CD4-positive, CD25-positive, alpha-beta regulatory T cell (primary cell): ENCODE measurements around the gene USH1C. TPM values are rescaled to one million over a fixed set of nuclear protein-coding genes. Genes with fewer than 3 reads are reported as not detected.

Source experiments
- ATAC-seq, 2 donors: fragments of 150-1000 bp; cut with Tn5 transposase; one replicate each; pipeline ENCODE4 v1.10.0; 2021; ENCODE audit warnings: low read depth in 2 of 2, moderate number of reproducible peaks in 2 of 2, moderate library complexity in 1 of 2
- DNase-seq, 3 donors: peaks; one replicate each; pipeline versions ENCODE4 v3.0.0 to v3.0.0-alpha.2; 2012 to 2022; ENCODE audit warnings: mixed read lengths in 1 of 3
- H3K27ac ChIP-seq: one replicate; pipeline ENCODE4 v1.7.0; 2013; ENCODE audit warnings: mild to moderate bottlenecking, low read length; ENCODE audit not compliant: insufficient read depth, poor library complexity, severe bottlenecking
- H3K27me3 ChIP-seq: one replicate; pipeline ENCODE4 v1.7.0; 2013; ENCODE audit warnings: low read length; ENCODE audit not compliant: control insufficient read depth, insufficient read depth
- H3K36me3 ChIP-seq: one replicate; pipeline ENCODE4 v1.7.0; 2013; ENCODE audit warnings: mild to moderate bottlenecking, low read length, moderate library complexity; ENCODE audit not compliant: control insufficient read depth, insufficient read depth
- H3K4me1 ChIP-seq: 2 replicates; pipeline ENCODE4 v1.7.0; 2013; ENCODE audit warnings: mild to moderate bottlenecking, low read length; ENCODE audit not compliant: insufficient read depth, control insufficient read depth, poor library complexity, severe bottlenecking
- H3K4me3 ChIP-seq: one replicate; pipeline ENCODE4 v1.7.0; 2013; ENCODE audit warnings: low read depth, mild to moderate bottlenecking, low read length, moderate library complexity
- H3K9me3 ChIP-seq, 2 experiments: 1 replicate in 1 of 2; 2 replicates in 1 of 2; pipeline ENCODE4 v1.7.0; 2013; ENCODE audit warnings: low read length in 2 of 2, mild to moderate bottlenecking in 1 of 2, moderate library complexity in 1 of 2; ENCODE audit not compliant: control insufficient read depth in 2 of 2
- H3K27ac Mint-ChIP-seq, 3 donors: one replicate each; pipeline ENCODE4 v1.8.0; 2020 to 2022; ENCODE audit warnings: mild to moderate bottlenecking in 3 of 3, mixed read lengths in 3 of 3, moderate library complexity in 2 of 3
- H3K27me3 Mint-ChIP-seq: one replicate; pipeline ENCODE4 v1.8.0; 2022; ENCODE audit warnings: mild to moderate bottlenecking, mixed read lengths
- H3K36me3 Mint-ChIP-seq: one replicate; pipeline ENCODE4 v1.8.0; 2020; ENCODE audit warnings: mixed read lengths
- H3K4me1 Mint-ChIP-seq, 4 donors: one replicate each; pipeline ENCODE4 v1.8.0; 2020 to 2022; ENCODE audit warnings: mixed read lengths in 4 of 4, mild to moderate bottlenecking in 1 of 4
- H3K4me3 Mint-ChIP-seq, 4 donors: one replicate each; pipeline ENCODE4 v1.8.0; 2020 to 2022; ENCODE audit warnings: mild to moderate bottlenecking in 4 of 4, mixed read lengths in 4 of 4, moderate library complexity in 3 of 4
- H3K9me3 Mint-ChIP-seq, 7 donors: one replicate each; pipeline ENCODE4 v1.8.0; 2020 to 2022; ENCODE audit warnings: mixed read lengths in 7 of 7, mild to moderate bottlenecking in 3 of 7, moderate library complexity in 2 of 7
- polyA plus RNA-seq, 4 donors: library from polyadenylated mRNA; unstranded; fragments of 300-500 nt; fragmentation: Illumina TruSeq; gene quantifications; one replicate each; pipeline ENCODE4 v1.2.3, GENCODE V29; 2021
- total RNA-seq: library from RNA; stranded (reverse); gene quantifications from one replicate; pipeline ENCODE4 v1.2.3, GENCODE V29; 2022

Gene USH1C
- total and polyA plus RNA-seq, 5 donors from 2014 or later = not detected

DNA sequence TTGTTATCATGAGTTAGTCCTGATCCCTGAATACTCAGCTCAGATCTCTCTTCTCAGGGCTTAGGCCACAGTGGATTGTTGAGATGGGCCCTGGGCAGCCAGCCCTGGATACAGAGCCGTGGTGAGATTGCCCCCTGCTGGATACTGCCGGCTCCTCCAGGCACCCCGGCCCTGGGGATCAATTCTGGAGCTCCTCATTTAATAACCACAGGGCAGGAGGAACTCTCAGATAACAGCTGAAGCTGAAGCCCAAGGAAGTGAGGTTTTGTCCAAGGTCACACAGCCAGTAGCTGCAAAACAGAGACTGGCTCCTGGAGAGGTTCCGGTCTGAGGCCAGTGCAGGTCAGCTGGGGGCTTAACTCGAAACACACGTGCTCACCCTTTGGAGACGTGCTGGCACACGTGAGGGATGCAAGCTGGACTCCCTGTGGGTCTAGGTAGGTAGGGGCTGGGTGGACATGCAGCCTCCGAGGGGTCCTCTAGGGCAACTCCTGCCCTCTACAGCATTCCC, 16.0 kb downstream of the USH1C start:
- no peak overlapping the region for H3K27ac Mint-ChIP-seq
- no peaks in the 10 kb centered on the region for H3K36me3 ChIP-seq
- H3K27ac ChIP-seq = no peak overlapping the region
- H3K27me3 Mint-ChIP-seq = peaks cover 24% of the 10 kb centered on the region
- H3K4me1 ChIP-seq = no peaks in the 10 kb centered on the region
- DNase-seq = peak in 2 of 3 donors; percentile 21 to 45
- H3K4me3 Mint-ChIP-seq = no peak overlapping the region
- no peaks in the 10 kb centered on the region for H3K27me3 ChIP-seq
- H3K9me3 ChIP-seq = no peaks in the 10 kb centered on the region
- no peaks in the 10 kb centered on the region for H3K4me1 Mint-ChIP-seq
- H3K36me3 Mint-ChIP-seq = no peaks in the 10 kb centered on the region
- peak in 1 of 2 donors; percentile 23 for ATAC-seq
- H3K9me3 Mint-ChIP-seq = no peaks in the 10 kb centered on the region
- H3K4me3 ChIP-seq = no peak overlapping the region

DNA sequence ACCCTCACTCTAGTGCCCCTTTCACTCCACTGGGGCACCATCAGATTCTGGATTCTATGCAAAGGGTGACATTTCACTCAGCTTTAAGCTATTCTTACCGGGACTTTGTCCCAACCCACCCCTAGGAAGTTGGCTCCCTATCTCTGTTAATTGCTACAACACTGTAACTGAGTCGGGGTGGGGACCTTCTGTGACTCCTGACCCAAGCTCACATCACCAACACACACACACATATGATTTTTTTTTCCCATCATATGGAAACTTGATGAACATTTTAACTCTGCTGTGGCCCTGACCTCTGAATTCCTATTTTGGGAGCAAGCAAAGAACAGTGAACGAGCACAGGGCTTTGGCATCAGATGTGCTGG, 16.6 kb downstream of the USH1C start:
- ATAC-seq (no peak), DNase-seq (no peak)
- Mint-ChIP-seq H3K4me1 (no peaks in the 10 kb centered on the region), H3K9me3 (no peaks in the 10 kb centered on the region), H3K27ac (no peak overlapping the region), H3K27me3 (peaks cover 22% of the 10 kb centered on the region), H3K36me3 (no peaks in the 10 kb centered on the region), H3K4me3 (no peak overlapping the region)
- Histone ChIP-seq H3K27ac (no peak overlapping the region), H3K4me3 (no peak overlapping the region), H3K9me3 (no peaks in the 10 kb centered on the region), H3K27me3 (no peaks in the 10 kb centered on the region), H3K36me3 (no peaks in the 10 kb centered on the region), H3K4me1 (no peaks in the 10 kb centered on the region)

DNA sequence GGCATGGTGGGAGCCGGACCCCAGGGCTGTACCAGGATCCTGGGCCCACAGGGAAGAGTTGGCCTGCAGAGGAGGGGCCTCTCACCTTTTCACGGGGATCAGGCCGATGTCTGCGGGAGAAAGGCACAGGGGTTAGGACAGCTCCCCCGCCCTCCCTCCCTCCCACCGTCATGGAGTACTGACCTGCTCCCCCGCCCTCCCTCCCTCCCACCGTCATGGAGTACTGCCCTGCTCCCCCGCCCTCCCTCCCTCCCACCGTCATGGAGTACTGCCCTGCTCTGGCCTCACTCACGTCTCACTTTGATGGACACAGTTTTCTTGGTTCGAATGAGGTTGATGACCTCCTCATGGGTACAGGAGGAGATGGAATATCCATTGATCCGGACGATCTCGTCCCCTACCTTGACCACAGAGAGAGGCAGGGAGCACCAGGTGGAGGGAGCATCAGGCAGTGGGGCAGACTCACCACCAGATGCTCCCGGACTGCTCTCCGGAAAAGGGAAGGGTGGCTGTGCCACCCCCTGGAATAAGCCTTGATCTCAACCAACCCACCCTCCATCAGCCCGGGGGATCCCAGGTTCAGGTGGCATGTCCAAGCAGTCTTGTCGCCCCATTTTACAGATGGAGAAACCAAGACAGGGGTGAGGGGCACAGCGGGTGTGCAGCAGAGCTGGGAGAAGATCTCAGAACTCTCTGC, 17.1 kb downstream of the USH1C start:
- no peak overlapping the region for H3K4me3 ChIP-seq
- H3K36me3 ChIP-seq = no peaks in the 10 kb centered on the region
- H3K27me3 ChIP-seq = no peaks in the 10 kb centered on the region
- Mint-ChIP-seq H3K36me3 (no peaks in the 10 kb centered on the region), H3K4me1 (no peaks in the 10 kb centered on the region), H3K27me3 (peaks cover 20% of the 10 kb centered on the region), H3K4me3 (no peak overlapping the region), H3K27ac (no peak overlapping the region), H3K9me3 (no peaks in the 10 kb centered on the region)
- DNase-seq = no peak
- no peaks in the 10 kb centered on the region for H3K4me1 ChIP-seq
- no peak for ATAC-seq
- no peak overlapping the region for H3K27ac ChIP-seq
- H3K9me3 ChIP-seq = no peaks in the 10 kb centered on the region

DNA sequence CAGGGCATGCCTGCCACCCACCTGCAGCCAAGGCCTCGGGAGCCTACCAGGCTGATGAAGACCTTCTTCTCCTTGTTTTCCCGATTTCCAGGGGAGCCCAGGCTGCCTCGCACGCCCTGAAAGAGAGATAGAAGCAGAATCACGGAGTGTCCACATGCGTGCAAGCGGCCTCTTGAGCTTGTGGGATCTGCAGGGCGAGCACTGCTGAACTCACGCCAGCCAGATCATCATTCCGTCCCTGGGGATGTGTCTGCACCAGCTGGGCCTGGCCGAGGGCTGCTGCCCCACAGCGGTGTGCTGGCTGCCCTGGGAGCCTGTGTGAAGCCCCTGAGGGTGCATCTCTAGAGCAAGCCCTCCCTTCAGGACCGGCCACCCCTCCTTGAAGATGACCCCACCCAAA, 17.9 kb downstream of the USH1C start:
- no peak overlapping the region for H3K27ac Mint-ChIP-seq
- Histone ChIP-seq H3K27me3 (no peaks in the 10 kb centered on the region), H3K36me3 (no peaks in the 10 kb centered on the region), H3K9me3 (no peaks in the 10 kb centered on the region), H3K4me3 (no peak overlapping the region), H3K4me1 (no peaks in the 10 kb centered on the region), H3K27ac (no peak overlapping the region)
- no peak overlapping the region for H3K4me3 Mint-ChIP-seq
- DNase-seq (no peak), ATAC-seq (no peak)
- peaks cover 20% of the 10 kb centered on the region for H3K27me3 Mint-ChIP-seq
- H3K9me3 Mint-ChIP-seq = no peaks in the 10 kb centered on the region
- H3K4me1 Mint-ChIP-seq = no peaks in the 10 kb centered on the region
- H3K36me3 Mint-ChIP-seq = no peaks in the 10 kb centered on the region

DNA sequence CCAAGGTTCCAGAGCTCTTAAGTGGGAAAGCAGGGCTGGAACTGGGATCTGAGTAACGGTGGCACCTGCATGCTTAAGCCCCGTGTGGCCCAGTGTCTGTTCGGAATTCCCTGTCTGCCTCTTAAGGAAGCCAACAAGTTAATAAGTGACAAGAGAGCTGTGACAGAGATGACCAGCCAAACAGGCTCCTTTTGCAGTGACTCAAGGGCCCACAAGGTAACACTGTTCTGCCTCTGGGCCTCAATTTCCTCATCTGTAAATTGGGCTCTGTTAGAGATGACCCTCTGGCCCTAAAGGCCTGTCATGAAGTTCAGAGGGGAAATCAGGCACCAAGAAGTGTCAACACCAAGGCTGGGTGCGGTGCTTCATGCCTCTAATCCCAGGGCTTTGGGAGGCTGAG, 18.6 kb downstream of the USH1C start:
- no peaks in the 10 kb centered on the region for H3K36me3 ChIP-seq
- ATAC-seq (no peak), DNase-seq (no peak)
- H3K27ac ChIP-seq = no peak overlapping the region
- Mint-ChIP-seq H3K9me3 (no peaks in the 10 kb centered on the region), H3K27me3 (peaks cover 19% of the 10 kb centered on the region), H3K4me1 (no peaks in the 10 kb centered on the region), H3K36me3 (no peaks in the 10 kb centered on the region), H3K27ac (no peak overlapping the region), H3K4me3 (no peak overlapping the region)
- no peaks in the 10 kb centered on the region for H3K27me3 ChIP-seq
- no peaks in the 10 kb centered on the region for H3K9me3 ChIP-seq
- H3K4me1 ChIP-seq = no peaks in the 10 kb centered on the region
- H3K4me3 ChIP-seq = no peak overlapping the region

DNA sequence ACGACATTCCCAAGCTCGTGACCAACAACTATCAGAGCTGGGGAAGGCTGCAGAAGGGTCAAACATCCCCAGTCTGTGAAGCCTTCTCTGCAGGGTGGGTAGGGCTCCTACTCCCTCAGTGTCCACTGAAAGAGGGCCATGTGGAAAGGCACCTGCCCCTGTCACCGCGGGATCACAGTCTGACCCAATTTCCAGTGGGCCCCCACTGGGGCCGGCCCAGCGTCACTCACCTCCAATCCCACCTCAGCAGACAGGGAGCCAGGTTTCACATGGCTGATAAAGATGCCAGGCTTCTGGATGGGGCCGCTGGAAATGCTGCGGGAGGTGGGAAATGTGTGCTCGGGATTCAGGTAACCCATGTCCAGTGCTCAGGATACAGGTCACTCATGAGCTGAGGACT, 20.0 kb downstream of the USH1C start:
- H3K27ac ChIP-seq = no peak overlapping the region
- no peak for ATAC-seq

DNA sequence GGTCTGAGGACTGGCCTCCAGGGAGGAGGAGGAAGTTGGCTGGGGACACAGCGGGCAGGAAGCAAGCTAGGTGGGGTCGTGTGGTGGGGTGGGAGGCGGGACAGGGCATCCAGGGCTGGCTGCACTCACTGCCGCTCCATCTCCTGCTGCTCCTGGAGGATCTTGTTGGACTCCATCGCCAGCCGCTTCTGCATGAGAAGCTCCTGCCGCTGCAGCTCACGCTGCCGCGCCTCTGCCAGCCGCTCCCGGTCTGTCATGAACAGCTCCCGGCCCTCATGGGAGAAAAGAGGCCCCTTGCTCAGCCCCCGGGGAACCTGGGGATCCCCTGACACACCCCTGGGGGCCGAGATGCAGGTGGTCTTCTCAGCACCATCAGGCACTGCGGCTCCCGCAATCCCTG, 21.6 kb downstream of the USH1C start:
- Mint-ChIP-seq H3K27me3 (peaks cover 8% of the 10 kb centered on the region), H3K36me3 (no peaks in the 10 kb centered on the region), H3K9me3 (no peaks in the 10 kb centered on the region), H3K4me3 (no peak overlapping the region), H3K4me1 (no peaks in the 10 kb centered on the region), H3K27ac (no peak overlapping the region)
- no peaks in the 10 kb centered on the region for H3K36me3 ChIP-seq
- DNase-seq (no peak), ATAC-seq (no peak)
- H3K27me3 ChIP-seq = no peaks in the 10 kb centered on the region
- H3K27ac ChIP-seq = no peak overlapping the region
- no peaks in the 10 kb centered on the region for H3K9me3 ChIP-seq
- H3K4me1 ChIP-seq = no peaks in the 10 kb centered on the region
- no peak overlapping the region for H3K4me3 ChIP-seq

More for the DNA sequence above, 20.0 kb downstream of the USH1C start:
- Mint-ChIP-seq H3K4me1 (no peaks in the 10 kb centered on the region), H3K4me3 (no peak overlapping the region), H3K27me3 (peaks cover 13% of the 10 kb centered on the region), H3K9me3 (no peaks in the 10 kb centered on the region), H3K27ac (no peak overlapping the region), H3K36me3 (no peaks in the 10 kb centered on the region)
- no peak for DNase-seq
- Histone ChIP-seq H3K36me3 (no peaks in the 10 kb centered on the region), H3K4me1 (no peaks in the 10 kb centered on the region), H3K4me3 (no peak overlapping the region), H3K27me3 (no peaks in the 10 kb centered on the region), H3K9me3 (no peaks in the 10 kb centered on the region)
